K562 (cell line): ENCODE results near the gene PALMD. TPM values are rescaled to one million over a fixed set of nuclear protein-coding genes. Genes with fewer than 3 reads are reported as not detected.

Experiments
- ATAC-seq: fragments of 200-7000 bp; cut with Tn5 transposase; 3 replicates; pipeline ENCODE4 v1.9.1; 2020; ENCODE audit warnings: moderate library complexity
- BruUV-seq: library from RNA; stranded (reverse); fragments of 400-500 nt; replicated peaks from 2 replicates; lab custom pipeline; 2021; lab: Mats Ljungman, UMichigan
- CTCF ChIA-PET: fragments of 300-600 bp; formaldehyde crosslinking; extraction: SDS; loops from one replicate; lab custom pipeline; 2021; ENCODE audit warnings: low intra/inter-chr PET ratio; lab: Yijun Ruan, JAX
- POLR2A ChIA-PET: fragments of 300-600, 350-650 bp; sonication (Branson Sonifier 250); formaldehyde crosslinking; extraction: SDS; loops from one replicate; lab custom pipeline; 2021; ENCODE audit warnings: antibody characterized with exemption, inconsistent platforms; lab: Yijun Ruan, JAX
- DNase-seq, 4 experiments: peaks; one replicate each; pipeline versions ENCODE4 v3.0.0 to v3.0.0-alpha.2; 2011 to 2018; ENCODE audit warnings: low spot score in 3 of 4, mixed read lengths in 3 of 4; ENCODE audit errors: extremely low read depth in 1 of 4
- FAIRE-seq: peaks from 2 replicates; lab custom pipeline; 2011; peaks lifted over from hg19 to GRCh38; lab: Jason Lieb, UNC
- H2AFZ ChIP-seq: 2 replicates; pipeline ENCODE4 v1.6.0; 2011; ENCODE audit warnings: low read depth, low read length, control low read depth, inconsistent platforms
- H3K27ac ChIP-seq: fragments of 200-600 bp; 3 replicates; pipeline ENCODE4 v1.8.0; 2011; ENCODE audit warnings: low read depth, mild to moderate bottlenecking, control low read depth, inconsistent platforms, low read length, moderate library complexity, mixed read lengths; ENCODE audit errors: extremely low read depth
- H3K27me3 ChIP-seq, 2 experiments: fragments of 300-600 bp in 1 of 2; 2 replicates in 1 of 2; 3 replicates in 1 of 2; pipeline versions ENCODE4 v1.6.0 to v1.8.0; 2011; ENCODE audit warnings: inconsistent platforms in 2 of 2, low read length in 2 of 2, mild to moderate bottlenecking in 1 of 2, mixed read lengths in 1 of 2, moderate library complexity in 1 of 2; ENCODE audit not compliant: control insufficient read depth in 2 of 2, insufficient read depth in 2 of 2
- H3K36me3 ChIP-seq: fragments of 300-600 bp; 3 replicates; pipeline ENCODE4 v1.8.0; 2011; ENCODE audit warnings: mild to moderate bottlenecking, low read length, inconsistent platforms; ENCODE audit not compliant: control insufficient read depth, insufficient read depth
- H3K4me1 ChIP-seq, 2 experiments: fragments of 200-600 bp in 1 of 2; replicated peaks in 1 of 2; 2 replicates in 1 of 2; 3 replicates in 1 of 2; pipeline versions ENCODE4 v1.5.1 to v1.8.0; 2011; ENCODE audit warnings: inconsistent platforms in 2 of 2, low read length in 2 of 2, mild to moderate bottlenecking in 1 of 2, mixed read lengths in 1 of 2, moderate library complexity in 1 of 2; ENCODE audit not compliant: control insufficient read depth in 2 of 2, insufficient read depth in 2 of 2
- H3K4me2 ChIP-seq: 2 replicates; pipeline ENCODE4 v1.6.1; 2011; ENCODE audit warnings: low read length, control low read depth, inconsistent platforms, mixed read lengths; ENCODE audit not compliant: insufficient read depth
- H3K4me3 ChIP-seq: fragments of 200-600 bp; sonication (generic), shearing (Covaris generic); 2 replicates; pipeline ENCODE4 v1.5.1; 2016; ENCODE audit warnings: control low read depth, inconsistent platforms
- H3K79me2 ChIP-seq: fragments of 200-600 bp; 3 replicates; pipeline ENCODE4 v1.8.0; 2011; ENCODE audit warnings: low read length, inconsistent platforms; ENCODE audit not compliant: control insufficient read depth, insufficient read depth
- H3K9ac ChIP-seq, 2 experiments: 2 replicates each; pipeline versions ENCODE4 v1.6.0 to v1.6.1; 2011; ENCODE audit warnings: low read depth in 2 of 2, low read length in 2 of 2, control low read depth in 1 of 2, inconsistent platforms in 1 of 2, mild to moderate bottlenecking in 1 of 2, mixed read lengths in 1 of 2; ENCODE audit not compliant: insufficient read depth in 1 of 2
- H3K9me1 ChIP-seq: one replicate; pipeline ENCODE4 v1.6.0; 2011; ENCODE audit warnings: inconsistent platforms, mild to moderate bottlenecking, low read length, moderate library complexity; ENCODE audit not compliant: control insufficient read depth, insufficient read depth
- H3K9me3 ChIP-seq: replicated peaks from 2 replicates; pipeline ENCODE4 v1.5.1; 2011; ENCODE audit warnings: low read depth, low read length, inconsistent platforms; ENCODE audit not compliant: control insufficient read depth, insufficient read depth
- H4K20me1 ChIP-seq: replicated peaks from 2 replicates; pipeline ENCODE4 v1.6.1; 2011; ENCODE audit warnings: low read length, inconsistent platforms, mixed read lengths; ENCODE audit not compliant: control insufficient read depth, insufficient read depth
- ETV5 ChIP-seq: sonication (generic); formaldehyde crosslinking; IDR thresholded peaks from 2 replicates; pipeline ENCODE4 v1.4.0; 2020; ENCODE audit warnings: low read depth, mild to moderate bottlenecking, missing genetic modification reagents
- FOXP1 ChIP-seq: sonication (generic); formaldehyde crosslinking; IDR thresholded peaks from 2 replicates; pipeline ENCODE4 v1.8.0; 2022; ENCODE audit warnings: mild to moderate bottlenecking, missing genetic modification reagents
- NFYB ChIP-seq: IDR thresholded peaks from 2 replicates; pipeline ENCODE4 v1.6.1; 2011; ENCODE audit warnings: mild to moderate bottlenecking, moderate library complexity; ENCODE audit not compliant: insufficient read length; ENCODE audit errors: extremely low read depth
- PCBP1 ChIP-seq: fragments of 200-400 bp; formaldehyde crosslinking; IDR thresholded peaks from 2 replicates; pipeline ENCODE4 v1.6.1; 2018; ENCODE audit warnings: mild to moderate bottlenecking, low read depth, low read length; ENCODE audit not compliant: poor library complexity, severe bottlenecking
- SMARCB1 ChIP-seq: IDR thresholded peaks from 2 replicates; pipeline ENCODE4 v1.6.1; 2011; ENCODE audit warnings: improper control_type of control experiment, low read depth; ENCODE audit not compliant: insufficient read length
- TAF9B ChIP-seq: fragments of 450-650 bp; IDR thresholded peaks from 2 replicates; pipeline ENCODE4 v1.6.1; 2018; ENCODE audit warnings: mild to moderate bottlenecking; ENCODE audit not compliant: partially characterized antibody
- ZNF24 ChIP-seq: fragments of 450-650 bp; IDR thresholded peaks from 2 replicates; pipeline ENCODE4 v1.6.1; 2016
- WGBS: fragments of 100-300 bp; shearing (Covaris generic); methylation state at CpG from one replicate; pipeline ENCODE4 v1.1.6; 2016; ENCODE audit warnings: low coverage, mixed read lengths; ENCODE audit not compliant: insufficient coverage; ENCODE audit errors: missing lambda C conversion rate; 5-methylcytosine and 5-hydroxymethylcytosine counted together
- in situ Hi-C: fragments of 300-500 bp; cut with MboI; formaldehyde crosslinking; loops from 4 replicates; pipeline ENCODE4 v1.15.0; 2018; ENCODE audit warnings: inconsistent platforms, mixed read lengths
- intact Hi-C: fragments of 100-400 bp; cut with micrococcal nuclease; formaldehyde crosslinking; loops from 2 replicates; pipeline ENCODE4 v1.14.2; 2022
- polyA plus RNA-seq, 8 experiments: library from polyadenylated mRNA; depleted of rRNA in 4 of 8; stranded (reverse) in 5 of 8; unstranded in 3 of 8; fragments of >200 nt; fragmentation: Nextera tagmentation in 2 of 8; fragmentation: Illumina TruSeq in 1 of 8; extraction: Ambion mirVana in 2 of 8; extraction: Trizol in 1 of 8; gene quantifications; 2 replicates each; pipeline versions ENCODE4 v1.2.1 to v1.2.3, GENCODE V29; 2011 to 2014; ENCODE audit warnings: inconsistent platforms in 1 of 8, missing spikeins in 1 of 8
- total RNA-seq, 7 experiments: library from RNA; depleted of rRNA in 6 of 7; stranded (reverse); fragments of >200 nt in 6 of 7; fragmentation: Illumina TruSeq in 2 of 7; extraction: Trizol in 2 of 7; gene quantifications; 2 replicates each; pipeline versions ENCODE4 v1.2.1 to v1.2.3, GENCODE V29; 2011 to 2021; ENCODE audit warnings: low replicate concordance in 1 of 7
- TF ChIP-seq, protein P1 (sequence below): fragments of 450-650 bp; IDR thresholded peaks from 2 replicates; pipeline ENCODE4 v1.6.1; 2018; ENCODE audit not compliant: partially characterized antibody
- TF ChIP-seq, protein P2 (sequence below): sonication (generic); formaldehyde crosslinking; IDR thresholded peaks from 2 replicates; pipeline ENCODE4 v1.9.0; 2022; ENCODE audit warnings: mild to moderate bottlenecking, missing genetic modification reagents
- TF ChIP-seq, protein P3 (sequence below): sonication (generic); formaldehyde crosslinking; IDR thresholded peaks from 2 replicates; pipeline ENCODE4 v1.8.1; 2023; ENCODE audit warnings: mild to moderate bottlenecking, missing genetic modification reagents
- TF ChIP-seq, protein P4 (sequence below): IDR thresholded peaks from 3 replicates; pipeline ENCODE4 v1.6.1; 2011; ENCODE audit warnings: borderline replicate concordance, mild to moderate bottlenecking; ENCODE audit not compliant: insufficient read length, insufficient read depth

PALMD gene
- total and polyA plus RNA-seq, 9 of the 15 experiments (the other 6 are each of a cell fraction or from before 2014, with no cell fraction given): 2.7 to 13.5 (median 5.4) TPM

DNA sequence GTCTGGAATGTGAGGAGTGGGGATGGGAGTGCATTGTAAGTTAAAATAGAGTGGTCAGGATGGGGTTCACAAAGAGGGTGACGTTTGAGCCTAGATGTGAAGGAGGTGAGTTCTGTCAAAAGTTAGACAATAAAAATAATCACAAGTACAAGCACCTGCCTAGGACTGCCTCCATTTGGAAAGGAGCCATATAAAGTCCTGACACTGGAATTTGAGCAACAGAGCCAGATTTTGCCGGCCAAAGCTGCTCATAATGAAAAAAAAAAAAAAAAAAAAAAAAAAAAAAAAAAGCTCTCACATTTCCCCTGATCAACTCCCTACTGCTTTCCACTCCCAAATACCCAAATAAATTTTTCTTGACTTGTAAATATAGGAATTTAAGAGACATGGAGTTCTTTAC, 4.1 kb downstream of the PALMD start (continued):
- TF ChIP-seq ETV5 (CRISPR knock-in tag) (no peak), TAF9B (no peak), PCBP1 (no peak)
- TF ChIP-seq, protein P1, sequence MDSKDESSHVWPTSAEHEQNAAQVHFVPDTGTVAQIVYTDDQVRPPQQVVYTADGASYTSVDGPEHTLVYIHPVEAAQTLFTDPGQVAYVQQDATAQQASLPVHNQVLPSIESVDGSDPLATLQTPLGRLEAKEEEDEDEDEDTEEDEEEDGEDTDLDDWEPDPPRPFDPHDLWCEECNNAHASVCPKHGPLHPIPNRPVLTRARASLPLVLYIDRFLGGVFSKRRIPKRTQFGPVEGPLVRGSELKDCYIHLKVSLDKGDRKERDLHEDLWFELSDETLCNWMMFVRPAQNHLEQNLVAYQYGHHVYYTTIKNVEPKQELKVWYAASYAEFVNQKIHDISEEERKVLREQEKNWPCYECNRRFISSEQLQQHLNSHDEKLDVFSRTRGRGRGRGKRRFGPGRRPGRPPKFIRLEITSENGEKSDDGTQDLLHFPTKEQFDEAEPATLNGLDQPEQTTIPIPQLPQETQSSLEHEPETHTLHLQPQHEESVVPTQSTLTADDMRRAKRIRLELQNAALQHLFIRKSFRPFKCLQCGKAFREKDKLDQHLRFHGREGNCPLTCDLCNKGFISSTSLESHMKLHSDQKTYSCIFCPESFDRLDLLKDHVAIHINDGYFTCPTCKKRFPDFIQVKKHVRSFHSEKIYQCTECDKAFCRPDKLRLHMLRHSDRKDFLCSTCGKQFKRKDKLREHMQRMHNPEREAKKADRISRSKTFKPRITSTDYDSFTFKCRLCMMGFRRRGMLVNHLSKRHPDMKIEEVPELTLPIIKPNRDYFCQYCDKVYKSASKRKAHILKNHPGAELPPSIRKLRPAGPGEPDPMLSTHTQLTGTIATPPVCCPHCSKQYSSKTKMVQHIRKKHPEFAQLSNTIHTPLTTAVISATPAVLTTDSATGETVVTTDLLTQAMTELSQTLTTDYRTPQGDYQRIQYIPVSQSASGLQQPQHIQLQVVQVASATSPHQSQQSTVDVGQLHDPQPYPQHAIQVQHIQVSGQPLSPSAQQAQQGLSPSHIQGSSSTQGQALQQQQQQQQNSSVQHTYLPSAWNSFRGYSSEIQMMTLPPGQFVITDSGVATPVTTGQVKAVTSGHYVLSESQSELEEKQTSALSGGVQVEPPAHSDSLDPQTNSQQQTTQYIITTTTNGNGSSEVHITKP: no peak

DNA sequence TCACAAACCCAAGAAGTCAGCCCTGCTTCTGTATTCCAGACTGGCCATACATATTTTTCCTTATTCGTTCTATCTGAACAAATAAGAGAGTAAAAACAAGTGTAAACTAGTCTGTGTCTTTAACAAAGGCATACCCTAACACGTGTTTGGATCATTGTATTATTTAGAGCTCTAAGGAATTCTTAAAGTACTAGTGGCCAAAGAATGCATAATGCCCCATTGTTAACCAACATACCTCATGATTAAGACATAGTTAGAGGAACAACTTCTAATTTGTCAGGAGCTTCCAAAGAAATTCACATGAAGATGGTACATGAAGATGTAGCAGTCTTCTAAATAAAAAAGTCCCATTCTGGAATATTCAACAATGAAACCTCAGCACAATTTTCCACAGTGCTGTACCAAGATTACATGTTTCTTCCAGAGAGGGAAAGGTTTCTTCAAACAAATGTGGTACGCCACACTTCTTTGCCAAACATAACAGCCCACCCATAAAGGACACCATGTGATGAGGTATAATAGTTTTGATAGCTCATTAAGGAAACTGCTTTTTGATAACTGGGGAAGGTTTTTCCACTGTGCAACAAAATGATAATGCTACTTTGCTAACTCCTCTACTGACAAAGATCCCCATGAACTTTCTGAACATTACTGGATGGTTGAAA, 5.0 kb downstream of the PALMD start:
- no peak overlapping the region for H3K27ac ChIP-seq
- CTCF ChIA-PET: no interaction called here
- no peak overlapping the region for H3K9ac ChIP-seq
- no peak overlapping the region for H3K4me2 ChIP-seq
- intact Hi-C loops (no loop called here), in situ Hi-C loops (no loop called here)
- FAIRE-seq: no peak
- peaks cover 3 to 6% of the 10 kb centered on the region in 2 experiments; a peak in 2 of 5 replicates for H3K4me1 ChIP-seq
- H2AFZ ChIP-seq: peak overlapping the region; percentile 34; the same call in 1 of the 2 replicates
- no TSS peak for BruUV-seq
- no peaks in the 10 kb centered on the region for H3K36me3 ChIP-seq
- ATAC-seq: no peak
- no peak for DNase-seq
- no peaks in the 10 kb centered on the region for H4K20me1 ChIP-seq
- WGBS: 45% methylated on average over 3 of the region's 3 CpGs
- no peaks in the 10 kb centered on the region for H3K9me1 ChIP-seq
- H3K79me2 ChIP-seq: no peaks in the 10 kb centered on the region; the same call in 2 of the 3 replicates
- no peaks in the 10 kb centered on the region for H3K9me3 ChIP-seq
- POLR2A ChIA-PET: interaction anchor here (0.7 to 1.8 kb wide), 3 partner anchors 10 to 1125 kb away, joined by 3 to 10 read pairs (median 3); no protein-coding TSS in a partner anchor
- H3K4me3 ChIP-seq: no peak overlapping the region
- no peaks in the 10 kb centered on the region for H3K27me3 ChIP-seq
- TF ChIP-seq FOXP1 (CRISPR knock-in tag) (no peak), SMARCB1 (no peak), ZNF24 (no peak), NFYB (no peak)
- TF ChIP-seq, protein P2, sequence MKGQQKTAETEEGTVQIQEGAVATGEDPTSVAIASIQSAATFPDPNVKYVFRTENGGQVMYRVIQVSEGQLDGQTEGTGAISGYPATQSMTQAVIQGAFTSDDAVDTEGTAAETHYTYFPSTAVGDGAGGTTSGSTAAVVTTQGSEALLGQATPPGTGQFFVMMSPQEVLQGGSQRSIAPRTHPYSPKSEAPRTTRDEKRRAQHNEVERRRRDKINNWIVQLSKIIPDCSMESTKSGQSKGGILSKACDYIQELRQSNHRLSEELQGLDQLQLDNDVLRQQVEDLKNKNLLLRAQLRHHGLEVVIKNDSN: no peak
- TF ChIP-seq, protein P3, sequence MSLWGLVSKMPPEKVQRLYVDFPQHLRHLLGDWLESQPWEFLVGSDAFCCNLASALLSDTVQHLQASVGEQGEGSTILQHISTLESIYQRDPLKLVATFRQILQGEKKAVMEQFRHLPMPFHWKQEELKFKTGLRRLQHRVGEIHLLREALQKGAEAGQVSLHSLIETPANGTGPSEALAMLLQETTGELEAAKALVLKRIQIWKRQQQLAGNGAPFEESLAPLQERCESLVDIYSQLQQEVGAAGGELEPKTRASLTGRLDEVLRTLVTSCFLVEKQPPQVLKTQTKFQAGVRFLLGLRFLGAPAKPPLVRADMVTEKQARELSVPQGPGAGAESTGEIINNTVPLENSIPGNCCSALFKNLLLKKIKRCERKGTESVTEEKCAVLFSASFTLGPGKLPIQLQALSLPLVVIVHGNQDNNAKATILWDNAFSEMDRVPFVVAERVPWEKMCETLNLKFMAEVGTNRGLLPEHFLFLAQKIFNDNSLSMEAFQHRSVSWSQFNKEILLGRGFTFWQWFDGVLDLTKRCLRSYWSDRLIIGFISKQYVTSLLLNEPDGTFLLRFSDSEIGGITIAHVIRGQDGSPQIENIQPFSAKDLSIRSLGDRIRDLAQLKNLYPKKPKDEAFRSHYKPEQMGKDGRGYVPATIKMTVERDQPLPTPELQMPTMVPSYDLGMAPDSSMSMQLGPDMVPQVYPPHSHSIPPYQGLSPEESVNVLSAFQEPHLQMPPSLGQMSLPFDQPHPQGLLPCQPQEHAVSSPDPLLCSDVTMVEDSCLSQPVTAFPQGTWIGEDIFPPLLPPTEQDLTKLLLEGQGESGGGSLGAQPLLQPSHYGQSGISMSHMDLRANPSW: no peak
- TF ChIP-seq, protein P4, sequence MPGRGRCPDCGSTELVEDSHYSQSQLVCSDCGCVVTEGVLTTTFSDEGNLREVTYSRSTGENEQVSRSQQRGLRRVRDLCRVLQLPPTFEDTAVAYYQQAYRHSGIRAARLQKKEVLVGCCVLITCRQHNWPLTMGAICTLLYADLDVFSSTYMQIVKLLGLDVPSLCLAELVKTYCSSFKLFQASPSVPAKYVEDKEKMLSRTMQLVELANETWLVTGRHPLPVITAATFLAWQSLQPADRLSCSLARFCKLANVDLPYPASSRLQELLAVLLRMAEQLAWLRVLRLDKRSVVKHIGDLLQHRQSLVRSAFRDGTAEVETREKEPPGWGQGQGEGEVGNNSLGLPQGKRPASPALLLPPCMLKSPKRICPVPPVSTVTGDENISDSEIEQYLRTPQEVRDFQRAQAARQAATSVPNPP: no peak
